SH-SY5Y (cell line): Measurements from ENCODE around the gene MTMR12.

Experiments used
- GATA2 ChIP-seq: IDR thresholded peaks from 2 replicates; pipeline ENCODE4 v1.6.1; 2011; ENCODE audit warnings: mild to moderate bottlenecking, low read depth, low read length
- GATA3 ChIP-seq: IDR thresholded peaks from 2 replicates; pipeline ENCODE4 v1.6.1; 2011; ENCODE audit warnings: low read depth, mild to moderate bottlenecking, low read length, moderate library complexity

DNA sequence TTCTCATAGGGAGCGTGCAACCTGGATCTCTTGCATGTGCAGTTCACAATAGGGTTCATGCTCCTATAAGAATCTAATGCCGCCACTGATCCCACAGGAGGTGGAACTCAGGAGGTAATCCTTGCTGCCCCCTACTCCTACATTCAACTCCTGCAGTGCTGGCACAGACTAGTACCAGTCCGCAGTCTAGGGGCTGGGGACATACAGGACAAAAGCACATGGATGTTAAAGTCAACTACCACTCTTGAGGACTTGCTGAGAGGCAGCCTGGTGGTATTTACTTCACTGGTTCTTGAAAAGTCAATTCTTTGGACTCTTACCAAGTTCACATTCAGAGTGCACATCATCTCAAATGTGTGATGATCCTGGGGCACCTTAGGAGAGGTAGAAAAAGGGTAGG is 33.0 kb downstream of the MTMR12 start:
- TF ChIP-seq GATA2 = no peak
- no peak for TF ChIP-seq GATA3
